Measurements from ENCODE around the gene TRMT61A.

TRMT61A gene

DNA sequence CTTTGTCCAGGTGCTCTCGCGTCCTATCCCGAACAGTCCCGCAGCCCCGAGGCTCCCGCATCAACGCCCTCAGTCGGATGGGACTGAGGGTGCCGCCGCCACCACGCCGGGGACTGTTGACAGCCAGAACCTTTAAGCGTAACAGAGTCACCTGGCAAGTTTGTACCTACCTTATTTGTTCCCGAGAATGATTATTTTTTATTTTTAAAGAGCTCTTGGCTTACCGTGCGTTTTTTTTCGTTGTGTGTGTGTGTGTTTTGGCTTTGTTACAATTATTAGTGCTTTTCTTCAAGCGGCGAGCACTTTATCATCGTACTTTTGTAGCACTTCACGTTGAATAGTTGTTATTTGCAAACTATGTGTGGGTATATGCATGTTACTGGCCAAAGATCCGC, 34.2 kb downstream of the TRMT61A start:
- TF ChIP-seq CTCF (IDR thresholded peaks at IDR 0.05; ENCODE audit: insufficient read depth, low read depth, low read length, missing control alignments) = no peak
- no peak for DNase-seq (ENCODE audit: low read depth)
- peak overlapping the region; percentile 92 for H3K4me3 ChIP-seq (ENCODE audit: low read length)

- peak overlapping the region; percentile 92 for H3K4me3 ChIP-seq (ENCODE audit: low read length)
- no peak for DNase-seq (ENCODE audit: low read depth)
- TF ChIP-seq CTCF (IDR thresholded peaks at IDR 0.05; ENCODE audit: insufficient read depth, low read depth, low read length, missing control alignments) = no peak
Measured at GRCh38 chr14:103563844-103564505, 35.0 kb downstream of the TRMT61A start.

GRCh38 chr14:103568952-103569351, 40.0 kb downstream of the TRMT61A start:
- no peak for DNase-seq (ENCODE audit: low read depth)
- no peak overlapping the region for H3K4me3 ChIP-seq (ENCODE audit: low read length)
- TF ChIP-seq CTCF (IDR thresholded peaks at IDR 0.05; ENCODE audit: insufficient read depth, low read depth, low read length, missing control alignments) = no peak

DNA sequence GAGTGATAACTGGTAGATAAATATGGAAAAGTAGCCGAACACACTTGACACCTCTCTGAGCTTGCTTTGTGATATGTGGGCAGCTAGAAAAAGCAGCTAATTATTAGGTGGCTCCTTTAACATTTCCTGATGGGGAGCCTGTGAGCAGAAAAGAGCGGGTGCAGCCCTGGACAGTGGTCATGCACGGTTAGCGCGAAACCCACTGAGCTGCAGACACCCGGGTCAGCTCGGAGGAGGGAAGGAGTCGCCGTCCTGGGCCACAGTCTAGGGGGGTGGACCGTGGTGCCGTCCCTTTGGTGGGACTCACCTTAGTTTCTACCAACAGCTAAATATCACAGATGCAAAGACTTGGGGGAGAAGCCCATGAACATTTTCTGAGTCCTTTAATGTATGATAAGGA, 40.4 kb downstream of the TRMT61A start:
- no peak for TF ChIP-seq CTCF (IDR thresholded peaks at IDR 0.05; ENCODE audit: insufficient read depth, low read depth, low read length, missing control alignments)
- no peak overlapping the region for H3K4me3 ChIP-seq (ENCODE audit: low read length)
- DNase-seq (ENCODE audit: low read depth) = no peak

DNA sequence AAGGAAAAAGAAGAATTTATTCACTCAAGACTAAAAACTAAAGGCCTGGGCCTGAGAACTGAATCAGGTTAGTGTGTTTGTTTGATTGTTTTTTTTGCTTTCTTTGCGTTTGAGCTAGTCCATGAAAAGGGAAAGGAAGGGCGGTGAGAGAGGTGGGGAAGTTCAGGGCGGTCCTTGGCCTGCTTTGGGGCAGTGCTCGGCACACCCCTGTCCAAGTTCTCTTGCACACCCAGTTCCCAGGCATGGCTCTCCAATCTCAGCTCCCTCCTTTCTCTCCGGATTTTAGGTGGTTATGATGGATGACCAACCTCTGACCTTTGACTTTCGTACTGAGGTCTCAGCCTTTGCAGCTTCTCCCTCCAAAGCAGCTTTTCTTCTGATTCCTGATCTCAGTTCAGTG, 45.1 kb downstream of the TRMT61A start:
- no peak overlapping the region for H3K4me3 ChIP-seq (ENCODE audit: low read length)
- no peak for TF ChIP-seq CTCF (IDR thresholded peaks at IDR 0.05; ENCODE audit: insufficient read depth, low read depth, low read length, missing control alignments)
- DNase-seq (ENCODE audit: low read depth) = no peak

GRCh38 chr14:103574707-103575285, 45.8 kb downstream of the TRMT61A start:
- no peak for TF ChIP-seq CTCF (IDR thresholded peaks at IDR 0.05; ENCODE audit: insufficient read depth, low read depth, low read length, missing control alignments)
- DNase-seq (ENCODE audit: low read depth) = no peak

More at GRCh38 chr14:103574707-103575285, 45.8 kb downstream of the TRMT61A start:
- H3K4me3 ChIP-seq (ENCODE audit: low read length) = no peak overlapping the region

Measured in epithelial cell of esophagus (primary cell).